ENCODE data around the gene PATZ1. TPM values are rescaled to one million over a fixed set of nuclear protein-coding genes. Genes with fewer than 3 reads are reported as not detected.
A peak's percentile ranks its signal among the peaks of the same experiment; 100 is the strongest.

Gene PATZ1
- total and polyA plus RNA-seq, 7 donors = 3.7 to 21.4 (median 17.4) TPM

GRCh38 chr22:31279821-31280505, 66.2 kb downstream of the PATZ1 start:
- peaks cover 27 to 85% (median 43%) of the 10 kb centered on the region in 4 donors for H3K36me3 ChIP-seq
- intact Hi-C loops (cut with DNase I) = no loop called here
- no peak overlapping the region for H3K4me3 ChIP-seq
- H3K4me1 ChIP-seq = peaks cover 0 to 7% (median 7%) of the 10 kb centered on the region in 4 donors
- H3K27me3 ChIP-seq = no peaks in the 10 kb centered on the region
- H3K27ac ChIP-seq = peak overlapping the region in 2 of 4 donors; percentile 4 to 28
- DNase-seq = peak; percentile 28
- H3K9me3 ChIP-seq = no peaks in the 10 kb centered on the region
- TF ChIP-seq POLR2AphosphoS5 (IDR thresholded peaks at IDR 0.05) (peak in 2 of 4 donors; percentile 4 to 10), POLR2A (IDR thresholded peaks at IDR 0.05) (no peak), CTCF (IDR thresholded peaks at IDR 0.05) (no peak)

GRCh38 chr22:31279327-31279669, 66.8 kb downstream of the PATZ1 start:
- TF ChIP-seq POLR2A (IDR thresholded peaks at IDR 0.05) (no peak), POLR2AphosphoS5 (IDR thresholded peaks at IDR 0.05) (peak in 1 of 4 donors; percentile 1)
- Histone ChIP-seq H3K4me1 (peaks cover 0 to under 1% (median under 1%) of the 10 kb centered on the region in 4 donors), H3K36me3 (peaks cover 25 to 85% (median 37%) of the 10 kb centered on the region in 4 donors), H3K4me3 (no peak overlapping the region), H3K9me3 (no peaks in the 10 kb centered on the region), H3K27me3 (no peaks in the 10 kb centered on the region), H3K27ac (no peak overlapping the region)
- DNase-seq = peak; percentile 37
- intact Hi-C loops (cut with DNase I) = no loop called here

- H3K4me1 ChIP-seq = no peaks in the 10 kb centered on the region
- H3K9me3 ChIP-seq = no peaks in the 10 kb centered on the region
- intact Hi-C loops (cut with DNase I) = no loop called here
- TF ChIP-seq POLR2AphosphoS5 (IDR thresholded peaks at IDR 0.05) = peak in 2 of 4 donors; percentile 5 to 29
- no peak for TF ChIP-seq POLR2A (IDR thresholded peaks at IDR 0.05)
- no peak for TF ChIP-seq EP300 (IDR thresholded peaks at IDR 0.05)
- H3K27ac ChIP-seq = no peak overlapping the region
- H3K27me3 ChIP-seq = no peaks in the 10 kb centered on the region
- WGBS, 2 donors = 74 to 75% methylated on average over 6 of the region's 6 CpGs
- H3K36me3 ChIP-seq = peaks cover 24 to 85% (median 33%) of the 10 kb centered on the region in 4 donors
- DNase-seq = peak; percentile 58
- no peak overlapping the region for H3K4me3 ChIP-seq
These were observed 67.4 kb downstream of the PATZ1 start for GRCh38 chr22:31278626-31279326.

GRCh38 chr22:31278151-31278621, 68.0 kb downstream of the PATZ1 start:
- intact Hi-C loops (cut with DNase I) = no loop called here
- H3K9me3 ChIP-seq = no peaks in the 10 kb centered on the region
- 73 to 80% methylated on average over 9 of the region's 9 CpGs for WGBS, 2 donors
- H3K4me3 ChIP-seq = no peak overlapping the region
- peak overlapping the region in 1 of 4 donors; percentile 8 for H3K27ac ChIP-seq
- peak; percentile 60 for DNase-seq
- no peak for TF ChIP-seq CTCF (IDR thresholded peaks at IDR 0.05)
- TF ChIP-seq POLR2A (IDR thresholded peaks at IDR 0.05) = no peak
- TF ChIP-seq EP300 (IDR thresholded peaks at IDR 0.05) = no peak
- no peak for TF ChIP-seq POLR2AphosphoS5 (IDR thresholded peaks at IDR 0.05)
- no peaks in the 10 kb centered on the region for H3K4me1 ChIP-seq
- peaks cover 23 to 85% (median 30%) of the 10 kb centered on the region in 4 donors for H3K36me3 ChIP-seq
- H3K27me3 ChIP-seq = no peaks in the 10 kb centered on the region

- H3K27ac ChIP-seq = peak overlapping the region in 1 of 4 donors; percentile 8
- TF ChIP-seq POLR2AphosphoS5 (IDR thresholded peaks at IDR 0.05) (no peak), CTCF (IDR thresholded peaks at IDR 0.05) (no peak), EP300 (IDR thresholded peaks at IDR 0.05) (no peak), POLR2A (IDR thresholded peaks at IDR 0.05) (no peak)
- H3K36me3 ChIP-seq = peaks cover 18 to 82% (median 25%) of the 10 kb centered on the region in 4 donors
- 81 to 91% methylated on average over 5 of the region's 5 CpGs for WGBS, 2 donors
- no peaks in the 10 kb centered on the region for H3K9me3 ChIP-seq
- no peaks in the 10 kb centered on the region for H3K27me3 ChIP-seq
- H3K4me1 ChIP-seq = peaks cover 0 to under 1% (median 0%) of the 10 kb centered on the region in 4 donors
- DNase-seq = no peak
- no peak overlapping the region for H3K4me3 ChIP-seq
- intact Hi-C loops (cut with DNase I) = no loop called here
These were observed 68.4 kb downstream of the PATZ1 start for GRCh38 chr22:31277741-31278140.
